Ectodermal cell (in vitro differentiated cells): ENCODE results near the gene LAPTM5.

Experiments used
- H3K27ac ChIP-seq: 2 replicates; pipeline ENCODE4 v1.7.0; 2013; ENCODE audit warnings: mild to moderate bottlenecking, low read depth, low read length; ENCODE audit not compliant: insufficient read depth, poor library complexity, severe bottlenecking
- H3K27me3 ChIP-seq: 2 replicates; pipeline ENCODE4 v1.7.0; 2013; ENCODE audit warnings: mild to moderate bottlenecking, low read length; ENCODE audit not compliant: insufficient read depth, control insufficient read depth, poor library complexity, severe bottlenecking
- H3K36me3 ChIP-seq: one replicate; pipeline ENCODE4 v1.7.0; 2013; ENCODE audit warnings: low read length; ENCODE audit not compliant: control insufficient read depth, insufficient read depth
- H3K4me1 ChIP-seq: one replicate; pipeline ENCODE4 v1.7.0; 2013; ENCODE audit warnings: low read length; ENCODE audit not compliant: control insufficient read depth, insufficient read depth
- H3K4me3 ChIP-seq: 2 replicates; pipeline ENCODE4 v1.7.0; 2013; ENCODE audit warnings: low read depth, low read length, control low read depth; ENCODE audit not compliant: insufficient read depth
- H3K9me3 ChIP-seq: 2 replicates; pipeline ENCODE4 v1.7.0; 2013; ENCODE audit warnings: mild to moderate bottlenecking, low read length, moderate library complexity; ENCODE audit not compliant: control insufficient read depth
- WGBS, 2 experiments: methylation state at CpG; one replicate each; pipeline ENCODE4 v1.1.7; 2013; ENCODE audit warnings: missing lambda C conversion rate in 2 of 2; 5-methylcytosine and 5-hydroxymethylcytosine counted together

LAPTM5 gene

DNA sequence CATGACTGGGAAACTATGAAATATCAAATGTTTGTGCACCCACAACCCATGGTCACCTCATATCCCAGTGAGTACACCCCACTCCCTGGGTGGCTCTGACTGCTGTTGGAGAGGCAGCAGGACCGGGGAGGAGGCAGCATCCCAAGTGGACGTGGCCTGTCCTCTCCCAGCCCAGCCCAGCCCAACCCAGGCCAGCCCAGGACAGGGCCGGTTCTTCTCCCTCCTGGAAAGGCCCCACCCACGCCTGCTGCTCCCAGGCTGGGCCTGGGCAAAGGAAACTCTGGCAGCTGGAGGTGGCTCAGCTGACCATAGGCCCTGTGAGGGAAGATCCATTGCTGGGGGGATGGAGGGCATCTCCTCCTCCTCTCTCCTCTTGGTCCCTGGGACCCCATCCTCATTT is 53.3 kb downstream of the LAPTM5 start:
- Histone ChIP-seq H3K4me1 (peaks cover 5% of the 10 kb centered on the region), H3K27me3 (no peaks in the 10 kb centered on the region), H3K4me3 (no peak overlapping the region), H3K36me3 (no peaks in the 10 kb centered on the region), H3K27ac (no peak overlapping the region), H3K9me3 (no peaks in the 10 kb centered on the region)
- 78% methylated on average over 4 of the region's 4 CpGs for WGBS, 2 experiments

DNA sequence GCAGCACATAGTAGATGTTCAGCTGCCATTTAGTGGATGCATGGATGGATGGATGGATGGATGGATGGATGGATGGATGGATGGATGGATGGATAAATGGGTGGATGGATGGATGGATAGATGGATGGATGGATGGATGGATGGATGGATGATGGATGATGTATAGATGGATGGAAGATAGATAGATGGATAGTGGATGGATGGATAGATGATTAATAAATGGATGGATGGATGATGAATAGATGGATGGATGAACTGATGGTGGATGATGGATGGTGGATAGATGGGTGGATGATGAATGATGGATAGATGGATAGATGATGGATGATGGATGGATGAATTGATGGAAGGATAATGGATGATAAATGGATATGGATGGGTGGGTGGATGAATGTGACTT is 54.8 kb downstream of the LAPTM5 start:
- Histone ChIP-seq H3K27me3 (no peaks in the 10 kb centered on the region), H3K4me3 (no peak overlapping the region), H3K9me3 (no peaks in the 10 kb centered on the region), H3K4me1 (peaks cover 6% of the 10 kb centered on the region), H3K36me3 (no peaks in the 10 kb centered on the region), H3K27ac (no peak overlapping the region)

GRCh38 chr1:30701258-30701633 is 56.3 kb downstream of the LAPTM5 start:
- 56 to 90% methylated on average over 2 of the region's 2 CpGs for WGBS, 2 experiments
- no peaks in the 10 kb centered on the region for H3K27me3 ChIP-seq
- H3K9me3 ChIP-seq: no peaks in the 10 kb centered on the region
- H3K4me3 ChIP-seq: no peak overlapping the region
- peaks cover 12% of the 10 kb centered on the region for H3K4me1 ChIP-seq
- no peak overlapping the region for H3K27ac ChIP-seq
- H3K36me3 ChIP-seq: no peaks in the 10 kb centered on the region

GRCh38 chr1:30700528-30701257 is 56.9 kb downstream of the LAPTM5 start:
- Histone ChIP-seq H3K36me3 (no peaks in the 10 kb centered on the region), H3K4me1 (peaks cover 12% of the 10 kb centered on the region), H3K27ac (no peak overlapping the region), H3K27me3 (no peaks in the 10 kb centered on the region), H3K9me3 (no peaks in the 10 kb centered on the region), H3K4me3 (no peak overlapping the region)
- 87 to 89% methylated on average over 7 of the region's 7 CpGs for WGBS, 2 experiments

GRCh38 chr1:30699762-30700161 is 57.8 kb downstream of the LAPTM5 start:
- Histone ChIP-seq H3K36me3 (no peaks in the 10 kb centered on the region), H3K4me3 (no peak overlapping the region), H3K4me1 (peaks cover 12% of the 10 kb centered on the region), H3K27me3 (no peaks in the 10 kb centered on the region), H3K9me3 (no peaks in the 10 kb centered on the region), H3K27ac (no peak overlapping the region)
- 88% methylated on average over 1 of the region's 1 CpG for WGBS, 2 experiments

DNA sequence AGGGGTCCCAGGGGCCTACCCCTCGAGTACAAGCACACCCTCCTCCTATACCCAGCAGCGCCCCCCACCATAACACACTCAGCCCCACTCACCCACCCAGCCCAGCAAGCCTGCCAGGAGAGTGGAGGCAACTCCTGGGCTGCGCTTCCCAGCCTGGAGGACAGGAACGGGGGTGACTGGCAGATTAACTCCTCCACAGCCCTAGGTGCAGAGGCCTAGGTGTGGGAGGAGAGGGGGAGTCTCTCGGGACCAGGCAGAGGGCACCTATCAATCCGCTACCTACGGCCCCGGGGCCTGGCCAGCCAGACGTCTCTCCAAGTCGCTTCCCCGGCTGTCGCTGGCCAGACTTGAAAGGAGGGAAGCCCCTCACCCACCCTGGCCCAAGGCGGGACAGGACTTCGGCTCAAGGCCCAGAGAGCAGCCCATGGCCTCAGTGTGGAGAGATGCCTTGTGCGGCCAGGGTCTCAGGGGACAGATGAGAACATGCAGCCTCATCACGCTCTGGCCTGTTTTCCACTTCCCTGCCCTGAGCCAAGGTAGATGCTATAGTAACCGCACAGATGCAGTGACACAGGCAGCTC is 59.1 kb downstream of the LAPTM5 start:
- Histone ChIP-seq H3K27ac (no peak overlapping the region), H3K9me3 (no peaks in the 10 kb centered on the region), H3K4me1 (peaks cover 12% of the 10 kb centered on the region), H3K27me3 (no peaks in the 10 kb centered on the region), H3K36me3 (no peaks in the 10 kb centered on the region), H3K4me3 (no peak overlapping the region)
- 85 to 89% methylated on average over 17 of the region's 17 CpGs for WGBS, 2 experiments

- H3K36me3 ChIP-seq: no peaks in the 10 kb centered on the region
- no peak overlapping the region for H3K4me3 ChIP-seq
- WGBS, 2 experiments: 66 to 72% methylated on average over 9 of the region's 9 CpGs
- H3K4me1 ChIP-seq: peaks cover 12% of the 10 kb centered on the region
- no peaks in the 10 kb centered on the region for H3K27me3 ChIP-seq
- no peak overlapping the region for H3K27ac ChIP-seq
- no peaks in the 10 kb centered on the region for H3K9me3 ChIP-seq
Observed at GRCh38 chr1:30697571-30698376, 59.8 kb downstream of the LAPTM5 start.

GRCh38 chr1:30696831-30697230 is 60.7 kb downstream of the LAPTM5 start:
- no peaks in the 10 kb centered on the region for H3K27me3 ChIP-seq
- no peaks in the 10 kb centered on the region for H3K36me3 ChIP-seq
- H3K9me3 ChIP-seq: no peaks in the 10 kb centered on the region
- no peak overlapping the region for H3K4me3 ChIP-seq
- 93 to 95% methylated on average over 6 of the region's 6 CpGs for WGBS, 2 experiments
- H3K4me1 ChIP-seq: peaks cover 12% of the 10 kb centered on the region
- no peak overlapping the region for H3K27ac ChIP-seq

- H3K27me3 ChIP-seq: no peaks in the 10 kb centered on the region
- H3K4me3 ChIP-seq: no peak overlapping the region
- 91 to 94% methylated on average over 6 of the region's 6 CpGs for WGBS, 2 experiments
- H3K4me1 ChIP-seq: peaks cover 13% of the 10 kb centered on the region
- no peaks in the 10 kb centered on the region for H3K36me3 ChIP-seq
- no peaks in the 10 kb centered on the region for H3K9me3 ChIP-seq
- H3K27ac ChIP-seq: no peak overlapping the region
Observed at GRCh38 chr1:30695439-30695841, 62.1 kb downstream of the LAPTM5 start.
